Pons (tissue), 1 donor: ENCODE data around the gene TMEM198.

Source experiments
- DNase-seq: peaks from one replicate; pipeline ENCODE4 v3.0.0-alpha.2; 2016; ENCODE audit warnings: low spot score

TMEM198 gene

DNA sequence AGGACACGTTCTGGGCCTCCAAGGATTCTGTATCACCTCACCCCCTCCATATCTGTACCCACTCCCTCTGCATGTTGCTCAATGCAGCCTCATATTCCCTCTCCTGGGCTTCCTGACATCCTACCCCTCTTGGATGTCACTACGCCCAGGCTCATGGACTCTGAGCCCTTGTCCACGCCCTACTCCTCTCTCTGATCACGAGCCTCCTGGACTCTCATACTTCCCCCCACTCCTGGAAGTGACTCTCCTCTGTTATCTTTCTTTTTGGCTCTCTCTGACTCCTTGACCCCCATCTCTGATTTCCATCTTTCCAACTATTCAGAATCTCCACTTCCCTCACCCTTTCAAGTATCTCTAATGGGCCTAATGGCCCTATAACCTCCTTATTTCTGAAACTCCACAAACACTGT lies 2.1 kb downstream of the TMEM198 start:
- no peak for DNase-seq

DNA sequence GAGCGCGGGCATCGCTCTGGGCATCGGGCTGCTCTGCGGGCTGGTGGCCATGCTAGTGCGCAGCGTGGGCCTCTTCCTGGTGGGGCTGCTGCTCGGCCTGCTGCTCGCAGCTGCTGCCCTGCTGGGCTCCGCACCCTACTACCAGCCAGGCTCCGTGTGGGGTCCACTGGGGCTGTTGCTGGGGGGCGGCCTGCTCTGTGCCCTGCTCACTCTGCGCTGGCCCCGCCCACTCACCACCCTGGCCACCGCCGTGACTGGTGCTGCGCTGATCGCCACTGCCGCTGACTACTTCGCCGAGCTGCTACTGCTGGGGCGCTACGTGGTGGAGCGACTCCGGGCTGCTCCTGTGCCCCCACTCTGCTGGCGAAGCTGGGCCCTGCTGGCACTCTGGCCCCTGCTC lies 3.8 kb downstream of the TMEM198 start:
- DNase-seq = no peak

DNA sequence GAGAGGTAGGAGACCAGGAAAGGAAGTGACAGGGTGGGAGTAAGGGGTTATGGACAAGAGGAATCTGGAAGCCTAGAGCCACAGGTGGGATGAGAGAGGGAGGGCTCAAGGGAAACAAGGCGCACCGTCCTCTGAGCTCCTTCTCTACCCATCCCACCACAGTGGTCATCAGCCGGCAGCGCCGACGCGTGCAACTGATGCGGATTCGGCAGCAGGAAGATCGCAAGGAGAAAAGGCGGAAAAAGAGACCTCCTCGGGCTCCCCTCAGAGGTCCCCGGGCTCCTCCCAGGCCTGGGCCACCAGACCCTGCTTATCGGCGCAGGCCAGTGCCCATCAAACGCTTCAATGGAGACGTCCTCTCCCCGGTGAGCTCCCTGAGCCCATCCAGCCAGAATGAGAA lies 5.2 kb downstream of the TMEM198 start:
- no peak for DNase-seq

DNA sequence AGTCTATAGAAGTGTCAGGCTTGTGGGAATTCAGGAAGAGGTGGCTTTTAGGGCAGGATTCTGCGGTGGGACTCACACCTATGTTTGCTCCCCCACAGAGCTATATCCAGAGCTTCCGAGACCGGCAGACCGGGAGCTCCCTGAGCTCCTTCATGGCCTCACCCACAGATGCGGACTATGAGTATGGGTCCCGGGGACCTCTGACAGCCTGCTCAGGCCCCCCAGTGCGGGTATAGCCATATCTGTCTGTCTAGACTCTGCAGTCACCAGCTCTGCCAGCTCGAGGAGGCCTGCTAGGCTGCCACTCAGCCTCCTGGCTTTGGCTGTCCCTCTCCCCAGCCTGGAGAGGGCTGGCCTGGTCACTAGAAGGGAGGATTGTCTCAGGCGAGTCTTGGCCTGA lies 5.8 kb downstream of the TMEM198 start:
- no peak for DNase-seq

DNA sequence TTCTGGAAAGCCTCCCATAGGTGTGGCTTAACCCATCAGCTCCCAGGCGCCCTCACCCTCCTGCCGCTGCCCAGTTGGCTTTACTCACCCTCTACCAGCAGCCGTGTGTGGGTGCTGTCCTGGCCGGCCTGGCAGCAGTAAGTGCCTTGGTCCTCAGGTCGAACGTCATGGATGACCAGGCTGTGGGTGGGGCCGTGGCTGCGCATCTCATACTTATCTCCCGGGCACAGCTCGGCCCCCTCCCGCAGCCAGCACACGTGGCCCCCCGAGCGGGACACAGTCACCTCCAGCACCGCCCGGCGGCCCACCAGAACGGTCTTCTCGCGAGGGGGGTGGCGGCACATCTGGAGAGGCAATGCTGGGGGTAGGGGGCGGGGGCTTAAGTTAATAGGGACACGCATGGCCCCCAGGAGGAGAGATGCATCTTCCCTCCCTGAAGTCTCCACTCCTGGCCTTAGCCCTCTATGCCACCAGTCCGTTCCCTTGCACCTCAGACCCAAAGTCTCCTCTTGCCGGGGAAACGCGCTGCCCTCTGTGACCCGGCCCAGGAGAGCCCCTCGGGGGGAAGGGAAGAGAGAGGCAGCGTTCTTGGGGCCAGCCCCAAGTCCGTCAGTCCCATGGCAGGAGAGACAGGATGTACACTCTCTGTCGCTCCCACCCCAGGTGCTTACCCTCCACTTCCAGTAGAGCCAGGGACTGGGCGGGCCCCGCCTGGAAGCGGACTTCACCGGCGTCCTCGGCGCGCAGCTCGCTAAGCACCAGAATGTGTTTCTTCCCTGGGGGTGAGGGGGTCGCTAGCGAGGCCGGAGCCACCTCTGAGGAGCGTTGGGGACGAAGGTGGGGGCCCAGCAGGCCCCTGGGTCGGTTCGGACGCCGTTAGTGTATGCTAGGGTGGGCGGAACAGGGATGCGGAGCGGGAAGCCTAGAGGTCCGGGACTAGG lies 7.9 kb downstream of the TMEM198 start:
- DNase-seq = no peak

DNA sequence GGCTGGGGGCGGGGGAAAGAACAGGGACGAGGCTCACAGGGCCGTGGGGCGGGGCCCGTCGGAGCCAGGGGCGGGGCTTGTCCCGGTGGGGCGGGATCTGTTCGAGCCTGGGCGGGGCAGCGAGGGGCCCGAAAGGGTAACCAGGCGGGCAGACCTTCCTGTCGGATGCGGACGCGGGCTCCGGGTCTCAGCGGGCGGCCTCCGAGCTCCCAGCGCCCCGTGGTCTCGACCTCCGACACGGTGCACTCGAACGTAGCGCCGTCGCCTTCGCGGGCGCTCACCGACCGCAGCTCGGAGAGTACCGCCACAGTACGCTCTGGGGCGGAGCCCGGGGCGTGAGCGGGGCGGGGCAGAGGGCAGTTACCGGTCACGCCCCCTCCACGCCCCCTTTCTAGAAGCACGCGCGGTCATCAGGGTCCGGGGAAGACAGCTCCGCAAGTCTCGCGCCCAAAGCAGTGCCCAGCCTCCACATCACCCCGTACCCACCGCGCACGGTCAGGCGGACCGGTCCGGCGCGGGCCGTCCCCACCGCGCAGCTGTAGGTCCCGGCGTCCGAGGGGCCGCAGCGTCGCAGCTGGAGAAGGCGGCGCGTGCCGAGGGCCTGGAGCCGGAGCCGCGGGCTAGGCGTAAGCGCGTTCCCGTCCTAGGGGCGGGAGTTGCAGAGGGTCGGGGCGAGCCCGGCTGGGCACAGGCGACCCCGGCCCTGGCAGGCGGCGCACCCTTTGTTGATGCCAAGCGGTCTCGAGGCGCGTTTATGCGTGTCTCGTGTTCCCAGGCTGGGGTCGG lies 8.7 kb downstream of the TMEM198 start:
- peak; percentile 52 for DNase-seq

DNA sequence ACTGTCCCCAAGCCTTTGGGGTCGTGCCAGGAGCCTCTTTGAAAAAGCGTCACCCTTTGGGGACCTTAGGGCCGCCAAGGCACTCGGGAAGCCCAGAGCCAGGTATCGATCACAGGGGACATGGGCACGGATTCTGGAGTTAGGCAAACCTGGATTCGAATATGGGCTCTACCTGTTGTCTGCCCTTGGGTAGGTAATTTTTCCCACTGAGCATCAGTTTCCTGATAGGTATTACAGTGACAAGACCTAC lies 9.3 kb downstream of the TMEM198 start:
- no peak for DNase-seq

DNA sequence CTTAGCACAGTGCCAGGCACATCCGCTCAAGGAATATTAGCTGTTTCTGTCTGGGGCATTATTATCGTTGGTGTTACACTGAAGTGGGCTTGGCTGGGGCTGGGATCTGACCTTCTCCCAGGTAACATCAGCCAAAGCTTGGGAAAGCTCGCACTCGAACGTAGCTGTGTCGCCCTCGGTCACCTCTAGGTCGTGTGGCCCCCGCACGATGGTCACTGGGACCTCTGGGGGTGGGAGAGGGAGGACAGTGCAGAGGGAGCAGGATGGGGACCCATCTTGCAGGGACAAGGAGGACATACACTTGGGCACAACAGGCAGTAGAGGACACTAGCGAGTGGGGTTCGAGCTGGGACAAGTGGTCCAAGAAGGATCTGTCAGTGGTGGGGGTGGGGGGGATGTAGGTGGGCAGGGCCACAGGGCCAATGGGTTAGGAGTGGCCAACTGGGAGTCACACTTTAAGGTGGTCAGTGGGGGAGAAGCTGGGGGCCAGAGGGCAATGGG lies 9.7 kb downstream of the TMEM198 start:
- DNase-seq = no peak

DNA sequence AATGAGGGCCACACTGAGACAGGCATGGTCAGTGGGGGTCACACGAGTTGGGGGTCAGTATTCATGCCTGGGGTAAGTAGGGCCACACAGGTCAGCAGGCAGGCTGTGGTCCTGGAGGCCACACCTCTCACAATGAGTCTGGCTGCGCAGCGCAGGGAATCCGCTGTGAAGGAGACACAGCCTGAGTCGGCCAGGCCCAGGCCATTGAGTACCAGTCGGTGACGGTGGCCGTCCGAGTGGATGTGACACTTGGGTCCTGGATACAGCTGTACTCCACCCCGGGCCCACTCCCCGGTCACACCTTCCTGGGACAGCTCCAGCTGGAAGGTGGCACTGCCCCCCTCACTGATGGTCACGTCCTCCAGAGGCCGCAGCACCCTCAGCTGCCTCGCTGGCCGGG lies 10.5 kb downstream of the TMEM198 start:
- no peak for DNase-seq

DNA sequence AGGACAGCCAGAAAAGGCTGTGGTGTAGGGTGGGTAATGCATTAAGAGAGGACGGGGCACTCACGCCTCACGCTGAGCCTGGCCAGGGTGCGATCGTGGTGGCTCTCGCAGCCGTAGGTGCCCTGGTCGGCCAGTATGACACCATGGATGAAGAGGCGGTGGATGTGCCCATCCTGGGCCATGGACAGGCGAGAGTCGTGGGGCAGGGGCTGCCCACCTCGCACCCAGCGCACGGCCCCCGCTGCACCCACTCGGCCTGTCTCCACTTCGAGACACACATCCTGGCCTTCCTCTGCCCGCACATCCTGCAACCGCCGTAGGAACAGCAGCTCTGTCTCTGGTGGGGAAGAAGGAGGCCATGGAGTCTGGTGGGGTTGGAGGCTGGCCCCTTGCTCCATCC lies 12.1 kb downstream of the TMEM198 start:
- no peak for DNase-seq

DNA sequence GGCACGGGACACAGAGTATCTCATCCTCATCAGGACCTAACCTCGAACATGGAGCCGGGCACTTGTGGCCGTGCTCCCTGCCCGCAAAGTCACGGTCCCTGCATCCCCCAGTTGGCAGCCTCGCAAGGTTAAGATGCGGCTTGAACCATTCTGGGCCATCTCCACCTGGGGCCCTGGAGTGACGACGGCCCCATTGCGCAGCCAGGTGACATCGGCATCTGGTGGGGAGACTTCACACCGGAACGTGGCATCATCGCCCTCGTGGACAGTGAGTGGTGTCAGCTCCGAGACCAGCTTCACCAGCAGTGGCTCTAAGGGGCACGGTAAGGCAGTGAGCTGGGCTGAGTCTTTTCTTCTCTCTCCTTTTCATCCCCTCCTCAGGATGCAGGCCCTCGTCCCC lies 12.6 kb downstream of the TMEM198 start:
- DNase-seq = no peak

DNA sequence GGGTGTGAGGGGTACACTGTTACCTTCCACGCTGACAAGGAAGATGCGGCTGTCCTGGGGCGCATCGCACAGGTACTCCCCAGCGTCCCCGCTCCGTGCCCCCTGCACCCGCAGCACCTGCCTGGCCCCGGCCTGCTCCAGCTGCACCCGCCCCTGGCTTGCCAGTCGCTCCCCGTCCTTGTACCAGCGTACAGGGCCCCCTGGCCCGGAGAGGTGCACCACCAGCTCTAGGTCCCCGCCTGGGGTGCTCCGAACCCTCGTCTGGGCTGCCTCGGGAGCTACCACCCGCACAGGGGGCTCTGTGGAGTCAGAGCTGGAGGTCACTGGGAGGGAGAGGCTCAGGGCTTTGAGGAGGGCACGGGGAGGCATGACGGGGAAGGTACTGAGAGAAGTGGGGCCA lies 13.5 kb downstream of the TMEM198 start:
- no peak for DNase-seq

DNA sequence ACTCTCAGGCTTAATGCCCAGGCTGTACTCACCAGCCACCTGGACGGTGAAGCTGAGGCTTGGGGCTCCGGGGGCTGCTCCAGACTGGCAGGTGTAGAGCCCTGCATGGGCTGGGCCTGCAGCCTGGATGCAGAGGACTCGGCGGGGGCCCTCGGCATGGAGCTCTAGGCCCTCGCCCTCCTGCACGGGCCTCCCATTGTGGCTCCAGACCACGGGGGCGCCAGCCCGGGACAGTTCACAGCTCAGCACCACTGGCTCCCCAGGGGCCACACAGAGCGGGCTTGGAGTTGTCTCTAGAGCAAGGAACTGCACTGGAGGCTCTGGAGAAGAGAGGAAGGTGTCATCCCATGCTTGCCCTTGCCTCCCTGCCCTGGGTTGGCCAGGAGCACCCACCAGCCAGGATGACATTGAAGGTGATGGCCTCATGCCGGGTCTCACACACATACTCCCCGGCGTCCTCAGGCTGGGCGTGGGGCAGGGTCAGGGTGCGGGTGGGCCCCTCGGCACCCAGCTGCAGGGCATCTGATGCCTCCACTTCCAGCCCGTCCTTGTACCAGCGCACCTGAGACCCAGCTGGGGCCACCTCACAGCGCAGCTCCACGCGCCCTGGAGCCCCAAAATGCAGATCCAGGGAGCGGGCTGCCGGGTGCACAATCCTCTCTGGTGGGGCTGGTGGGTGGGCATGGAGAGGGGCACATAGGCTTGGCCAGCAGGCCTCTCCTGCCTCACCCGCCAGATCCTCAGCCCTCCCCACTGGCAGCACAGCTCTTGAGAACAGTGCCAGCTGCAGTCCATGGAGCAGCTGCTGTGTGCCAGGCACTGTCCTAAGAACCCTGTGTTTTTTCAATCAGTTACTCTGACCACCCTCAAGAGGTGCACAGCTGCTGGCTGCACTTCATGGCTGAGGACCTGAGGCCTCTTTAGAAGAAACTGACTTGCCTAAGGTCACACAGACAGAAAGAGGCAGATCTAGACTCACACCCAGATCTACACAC lies 14.3 kb downstream of the TMEM198 start:
- DNase-seq = no peak

DNA sequence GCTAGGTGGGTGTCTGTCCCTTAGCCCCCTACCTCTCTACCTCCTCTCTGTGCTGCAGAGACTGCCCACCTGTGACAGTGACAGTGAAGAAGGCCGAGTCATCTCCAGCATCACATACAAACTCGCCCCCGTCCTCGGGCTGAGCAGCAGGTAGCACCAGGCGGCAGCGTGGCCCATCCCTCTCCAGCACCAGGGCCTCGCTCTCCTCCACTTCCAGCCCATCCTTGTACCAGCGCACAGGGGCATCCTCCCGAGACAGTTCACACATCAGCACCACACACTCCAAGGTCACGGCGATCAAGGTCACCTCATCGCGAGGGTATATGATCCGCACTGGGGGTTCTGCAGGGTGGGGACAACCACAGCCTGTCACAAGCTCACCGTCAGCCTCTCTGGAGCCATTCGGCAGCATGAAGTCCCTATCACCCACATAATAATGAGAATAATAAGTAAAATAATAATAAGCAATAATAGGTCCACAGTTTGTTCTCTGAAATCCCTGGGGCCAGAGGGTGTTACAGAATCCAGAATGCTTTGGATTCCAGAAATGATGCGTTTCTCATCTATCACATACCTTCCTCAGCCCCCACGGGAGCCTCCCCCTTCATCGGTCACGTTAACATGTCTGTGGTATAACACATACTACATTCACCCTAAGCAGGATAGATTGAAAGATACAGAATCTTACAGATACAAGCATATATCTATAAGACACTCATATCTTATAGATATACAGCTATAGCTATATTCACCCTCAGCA lies 15.5 kb downstream of the TMEM198 start:
- DNase-seq = no peak

DNA sequence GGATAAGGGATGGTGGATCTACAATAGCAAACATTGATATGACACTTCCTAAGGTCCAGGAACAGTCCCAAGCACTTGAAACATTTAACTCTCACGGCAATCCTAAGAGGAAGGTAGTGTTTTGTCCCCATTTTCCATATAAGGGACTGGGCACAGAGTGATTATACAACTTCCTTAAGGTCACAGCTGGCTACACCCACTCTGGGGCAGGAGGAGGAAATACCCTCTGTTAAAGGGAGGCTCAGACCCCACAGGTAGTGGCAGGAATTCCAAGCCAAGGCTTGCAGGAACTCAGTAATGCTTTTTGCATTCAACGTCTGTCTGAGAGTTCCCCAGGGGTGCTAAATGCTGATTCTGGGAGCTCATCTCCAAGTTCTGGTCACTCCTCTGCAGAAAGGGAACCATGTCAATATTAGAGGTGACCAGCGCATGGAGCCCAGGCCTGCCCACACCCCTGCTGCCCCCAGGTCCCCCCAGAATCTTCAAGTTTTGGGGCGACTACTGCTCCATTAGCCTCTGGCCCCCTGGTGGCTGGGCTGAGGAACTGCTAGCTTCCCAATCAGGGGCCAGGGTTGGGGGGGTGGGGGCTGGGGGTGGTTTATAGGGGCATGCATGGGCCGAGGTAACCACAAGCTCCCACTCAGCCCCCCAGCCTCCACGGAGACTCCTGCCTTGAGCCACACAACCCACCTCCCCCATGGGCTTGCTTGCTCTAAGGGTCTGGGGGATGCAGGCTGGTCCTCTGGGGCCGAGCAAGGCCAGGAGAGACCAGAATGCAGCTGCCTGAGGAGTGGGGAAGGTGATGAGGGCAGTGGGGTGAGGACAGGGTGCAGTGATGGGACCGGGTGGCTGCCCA lies 16.4 kb downstream of the TMEM198 start:
- DNase-seq = no peak

DNA sequence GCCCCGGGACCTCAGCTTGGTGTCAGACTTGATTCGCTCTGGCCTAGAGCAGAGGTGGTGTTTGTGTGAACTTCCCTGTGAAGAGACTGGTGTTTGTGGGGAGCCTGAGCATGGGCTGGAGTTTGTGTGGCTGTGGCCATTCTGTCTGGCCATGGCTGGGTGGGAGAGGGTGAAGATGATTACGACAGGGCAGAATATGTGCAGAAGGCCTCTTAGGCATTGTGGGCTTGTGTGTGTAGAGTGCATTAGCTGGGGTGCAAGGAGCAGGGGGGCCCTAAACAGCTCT lies 17.0 kb downstream of the TMEM198 start:
- DNase-seq = no peak

DNA sequence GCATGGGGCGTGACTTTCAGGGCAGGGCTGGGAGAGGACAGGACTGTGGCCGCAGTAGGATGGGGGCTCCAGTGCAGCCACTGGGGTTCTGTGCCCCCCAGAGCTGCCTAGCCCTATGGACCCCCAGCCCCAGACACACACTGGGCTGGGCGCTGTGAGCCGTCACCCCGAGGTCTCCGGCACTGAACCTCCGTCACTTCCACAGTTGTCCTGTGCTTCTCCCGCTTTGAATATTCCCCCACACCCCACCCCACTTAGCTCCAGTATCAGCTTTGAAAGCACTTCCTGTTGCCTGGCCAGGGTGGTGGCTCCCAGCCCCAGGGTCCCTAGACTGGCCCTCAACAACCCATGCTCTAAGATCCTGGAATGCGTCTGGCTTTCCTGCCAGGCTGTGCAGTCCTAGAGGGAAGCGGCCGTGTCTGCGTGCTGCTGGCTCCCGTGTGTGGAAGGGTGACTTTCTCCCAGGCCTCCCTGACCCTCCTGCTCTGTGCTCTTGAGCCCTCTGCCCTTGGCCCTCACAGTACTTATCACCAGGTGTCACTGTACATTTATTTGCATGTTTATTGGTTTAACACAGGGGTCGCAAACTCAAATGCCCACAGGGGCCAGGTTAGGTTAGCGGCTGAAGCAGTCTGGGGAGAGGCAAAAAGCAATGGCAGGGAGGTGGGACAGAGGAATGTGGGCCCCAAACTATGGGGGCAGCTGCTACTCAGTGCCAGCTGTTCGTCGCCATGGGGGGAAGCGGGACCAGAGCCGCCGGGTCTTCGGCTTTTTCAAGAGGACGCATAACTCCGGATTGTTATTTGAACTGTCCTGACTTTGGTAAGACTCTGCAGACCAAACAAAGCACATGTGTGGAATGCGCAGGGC lies 17.6 kb downstream of the TMEM198 start:
- DNase-seq = no peak

DNA sequence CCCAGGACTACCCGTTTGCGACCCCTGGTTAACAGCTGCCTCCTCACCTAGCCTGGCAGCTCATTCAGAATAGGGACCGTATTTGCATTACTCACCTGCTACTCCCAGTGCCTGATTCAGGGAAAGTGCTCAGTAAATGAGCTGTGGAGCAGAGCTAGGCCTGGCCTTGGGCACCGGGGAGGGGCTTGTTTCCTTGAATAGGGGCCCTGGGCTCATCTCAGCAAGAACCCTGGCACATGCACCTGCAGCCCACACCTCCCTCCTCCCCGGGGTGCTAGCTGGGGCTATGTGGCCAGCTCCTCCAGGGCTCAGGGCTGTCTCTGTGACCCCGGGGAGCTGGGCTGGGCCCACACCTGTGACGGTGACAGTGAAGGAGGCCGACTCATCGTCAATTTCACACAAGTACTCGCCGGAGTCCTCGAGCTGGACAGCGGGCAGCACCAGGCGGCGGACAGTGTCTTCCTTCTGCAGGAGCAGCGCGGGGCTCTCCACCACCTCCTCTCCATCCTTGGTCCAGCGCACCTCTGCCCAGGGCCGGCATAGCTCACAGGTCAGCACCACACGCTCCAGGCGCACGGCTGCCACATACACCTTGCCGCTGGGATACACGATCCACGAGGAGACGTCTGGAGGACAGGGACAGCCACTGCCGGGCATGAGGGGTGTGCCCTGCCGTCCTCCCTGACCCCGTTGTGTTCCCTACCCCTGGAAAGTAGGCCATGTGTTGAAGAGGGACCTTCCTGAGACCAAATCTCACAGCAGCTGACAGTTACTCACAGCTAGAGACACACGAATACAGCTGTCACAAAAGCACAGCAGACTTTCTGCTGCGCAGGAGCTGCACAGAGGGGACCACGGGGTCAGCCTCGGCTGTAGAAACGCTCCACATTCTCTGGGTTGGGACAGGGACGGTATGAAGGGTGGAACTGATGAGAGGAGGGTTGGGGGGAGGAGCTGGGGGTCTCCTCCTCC lies 18.5 kb downstream of the TMEM198 start:
- no peak for DNase-seq
